ENCODE measurements around the gene KCND3. TPM values are rescaled to one million over a fixed set of nuclear protein-coding genes. Genes with fewer than 3 reads are reported as not detected.

Gene KCND3
- total RNA-seq, 1 experiment from 2014 or later = 0.15 TPM

GRCh38 chr1:111982428-111982827 lies 7.0 kb downstream of the KCND3 start:
- H2AK5ac ChIP-seq (ENCODE audit: insufficient read length, low read length) = no peak overlapping the region
- no peak overlapping the region for H2BK12ac ChIP-seq (ENCODE audit: insufficient read length, low read depth, low read length)
- H3K27ac ChIP-seq (ENCODE audit: insufficient read length, low read depth, low read length) = no peak overlapping the region
- H4K8ac ChIP-seq (replicated peaks; ENCODE audit: insufficient read length, low read depth, low read length) = no peak overlapping the region
- H4K5ac ChIP-seq (ENCODE audit: insufficient read length, low read depth, low read length) = no peak overlapping the region
- H3K4me1 Mint-ChIP-seq = peaks cover 11 to 13% of the 10 kb centered on the region in 2 experiments
- H3K23me2 ChIP-seq (ENCODE audit: insufficient read length, low read depth, low read length, poor library complexity, severe bottlenecking) = no peaks in the 10 kb centered on the region
- no CpG with 5 or more reads among the region's 28 CpGs for WGBS (ENCODE audit: extremely low coverage, insufficient read length, low lambda C conversion rate)
- no peak overlapping the region for H2BK15ac ChIP-seq (ENCODE audit: low read depth, low read length)
- H3K56ac ChIP-seq (ENCODE audit: insufficient read length, low read depth, low read length) = no peak overlapping the region
- H2BK5ac ChIP-seq (ENCODE audit: insufficient read length, low read length) = no peak overlapping the region
- H2AFZ ChIP-seq (ENCODE audit: low read length) = no peak overlapping the region
- no peak overlapping the region; a peak in 1 of 7 replicates for H3K27ac Mint-ChIP-seq
- H3K36me3 Mint-ChIP-seq (ENCODE audit: insufficient read depth in 1 of 3, low read depth in 3 of 3) = peaks cover 2 to 7% (median 5%) of the 10 kb centered on the region in 3 experiments; a peak in 4 of 7 replicates
- no peak for DNase-seq
- no peak overlapping the region for H3K23ac ChIP-seq (ENCODE audit: insufficient read length, low read depth, low read length)
- no peak overlapping the region for H3K4me3 Mint-ChIP-seq
- H3K4ac ChIP-seq (ENCODE audit: low read depth, low read length) = no peak overlapping the region
- no peak overlapping the region for H3K9ac ChIP-seq (ENCODE audit: extremely low read depth, insufficient read length, low read length)
- no peak for TF ChIP-seq CTCF (conservative IDR thresholded peaks at IDR 0.05)
- no peaks in the 10 kb centered on the region for H3K79me2 ChIP-seq (ENCODE audit: insufficient read depth, low read length)
- H4K91ac ChIP-seq (ENCODE audit: insufficient read length, low read depth, low read length) = no peak overlapping the region
- H3K27me3 ChIP-seq (ENCODE audit: insufficient read depth, low read length) = no peaks in the 10 kb centered on the region; the same call in 1 of the 2 replicates
- no peak overlapping the region for H2BK20ac ChIP-seq (ENCODE audit: low read depth, low read length, poor library complexity, severe bottlenecking)
- H3K9me3 Mint-ChIP-seq = peaks cover 5 to 8% of the 10 kb centered on the region in 2 experiments; a peak in 4 of 5 replicates
- no peak overlapping the region; the same call in 1 of the 2 replicates for H3K14ac ChIP-seq (ENCODE audit: insufficient read depth, low read length)
- H2BK120ac ChIP-seq (ENCODE audit: low read depth, low read length, poor library complexity, severe bottlenecking) = no peak overlapping the region
- H3K9me3 ChIP-seq (ENCODE audit: control insufficient read depth, low read depth, low read length) = no peaks in the 10 kb centered on the region
- H3K27me3 Mint-ChIP-seq (ENCODE audit: low read depth) = peaks cover 79% of the 10 kb centered on the region
- no peak overlapping the region for H3K4me2 ChIP-seq (ENCODE audit: insufficient read depth, insufficient read length, low read length)
- H3K79me1 ChIP-seq (ENCODE audit: insufficient read depth, low read depth, low read length, poor library complexity, severe bottlenecking) = no peaks in the 10 kb centered on the region
- no peak overlapping the region for H3T11ph ChIP-seq (ENCODE audit: low read length)
- no peaks in the 10 kb centered on the region for H4K20me1 ChIP-seq (ENCODE audit: control insufficient read depth, insufficient read depth, insufficient read length)
- H3K4me1 ChIP-seq (ENCODE audit: insufficient read depth, low read length) = no peaks in the 10 kb centered on the region; the same call in 1 of the 2 replicates
- H3K18ac ChIP-seq (ENCODE audit: insufficient read length, low read depth, low read length) = no peak overlapping the region

Data from H9 (cell line).